Keratinocyte (primary cell): ENCODE results near the gene CLSTN2. TPM values are rescaled to one million over a fixed set of nuclear protein-coding genes. Genes with fewer than 3 reads are reported as not detected.

Source experiments
- DNase-seq: peaks from one replicate; pipeline ENCODE4 v3.0.0-alpha.2; 2011; ENCODE audit warnings: low read depth, missing footprints, low spot score
- FAIRE-seq: peaks from 2 replicates; lab custom pipeline; 2011; peaks lifted over from hg19 to GRCh38; lab: Jason Lieb, UNC
- H2AFZ ChIP-seq: 2 replicates; pipeline ENCODE4 v1.6.0; 2012; ENCODE audit warnings: low read length, control low read depth, inconsistent platforms; ENCODE audit not compliant: control insufficient read depth
- H3K27ac ChIP-seq: 2 replicates; pipeline ENCODE4 v1.5.1; 2011; ENCODE audit warnings: low read length; ENCODE audit not compliant: control insufficient read depth, insufficient read depth
- H3K27me3 ChIP-seq: 3 replicates; pipeline ENCODE4 v1.6.0; 2011; ENCODE audit warnings: low read length; ENCODE audit not compliant: control insufficient read depth, insufficient read depth; ENCODE audit errors: extremely low read depth
- H3K36me3 ChIP-seq, 2 experiments: 2 replicates in 1 of 2; 3 replicates in 1 of 2; pipeline ENCODE4 v1.5.1; 2011; ENCODE audit warnings: low read length in 2 of 2, mild to moderate bottlenecking in 1 of 2; ENCODE audit not compliant: control insufficient read depth in 2 of 2, insufficient read depth in 2 of 2; ENCODE audit errors: extremely low read depth in 1 of 2
- H3K4me1 ChIP-seq: 3 replicates; pipeline ENCODE4 v1.5.1; 2011; ENCODE audit warnings: low read length; ENCODE audit not compliant: control insufficient read depth, insufficient read depth; ENCODE audit errors: extremely low read depth
- H3K4me2 ChIP-seq: 3 replicates; pipeline ENCODE4 v1.6.0; 2011; ENCODE audit warnings: low read depth, low read length; ENCODE audit not compliant: control insufficient read depth, insufficient read depth; ENCODE audit errors: extremely low read depth
- H3K4me3 ChIP-seq, 3 experiments: fragments of 200-600 bp in 1 of 3; sonication (generic) in 1 of 3; 2 replicates in 2 of 3; 3 replicates in 1 of 3; pipeline ENCODE4 v1.5.1; 2011 to 2016; ENCODE audit warnings: low read length in 3 of 3, mild to moderate bottlenecking in 3 of 3, control low read depth in 2 of 3, inconsistent platforms in 1 of 3, low read depth in 1 of 3, mixed read lengths in 1 of 3, mixed run types in 1 of 3, moderate library complexity in 1 of 3; ENCODE audit not compliant: control insufficient read depth in 2 of 3, insufficient read depth in 2 of 3; ENCODE audit errors: extremely low read depth in 1 of 3
- H3K79me2 ChIP-seq: 2 replicates; pipeline ENCODE4 v1.6.0; 2012; ENCODE audit warnings: low read length; ENCODE audit not compliant: control insufficient read depth, insufficient read depth
- H3K9ac ChIP-seq: 3 replicates; pipeline ENCODE4 v1.6.0; 2011; ENCODE audit warnings: low read length; ENCODE audit not compliant: control insufficient read depth, insufficient read depth; ENCODE audit errors: extremely low read depth
- H3K9me1 ChIP-seq: 3 replicates; pipeline ENCODE4 v1.6.0; 2011; ENCODE audit warnings: low read length; ENCODE audit not compliant: control insufficient read depth, insufficient read depth; ENCODE audit errors: extremely low read depth
- H3K9me3 ChIP-seq: 2 replicates; pipeline ENCODE4 v1.5.1; 2012; ENCODE audit warnings: low read depth, low read length; ENCODE audit not compliant: control insufficient read depth
- H4K20me1 ChIP-seq: 3 replicates; pipeline ENCODE4 v1.6.0; 2011; ENCODE audit warnings: low read length; ENCODE audit not compliant: control insufficient read depth, insufficient read depth; ENCODE audit errors: extremely low read depth
- CTCF ChIP-seq, 3 experiments: IDR thresholded peaks in 1 of 3; conservative IDR thresholded peaks in 1 of 3; optimal IDR thresholded peaks in 1 of 3; 2 replicates in 2 of 3; 3 replicates in 1 of 3; pipeline versions ENCODE3 to v1.5.1; 2011; ENCODE audit warnings: low read length in 3 of 3, mild to moderate bottlenecking in 3 of 3, moderate library complexity in 2 of 3, control low read depth in 1 of 3, inconsistent platforms in 1 of 3; ENCODE audit not compliant: insufficient read depth in 2 of 3; ENCODE audit errors: extremely low read depth in 1 of 3
- EZH2 ChIP-seq: IDR thresholded peaks from one replicate; pipeline ENCODE4 v1.6.1; 2012; ENCODE audit warnings: inconsistent platforms, mild to moderate bottlenecking, low read length, moderate library complexity
- dilution Hi-C: fragments of 300-500 bp; cut with MboI; formaldehyde crosslinking; loops from one replicate; pipeline ENCODE4 v1.7.0; 2020; ENCODE audit warnings: low sequenced_read_pairs; ENCODE audit not compliant: extremely low pct_ligation_motif_present
- polyA plus RNA-seq, 5 experiments: library from polyadenylated mRNA; depleted of rRNA in 3 of 5; stranded (reverse) in 3 of 5; stranded (forward) in 1 of 5; unstranded in 1 of 5; fragments of >200 nt; gene quantifications; 1 replicate in 1 of 5; 2 replicates in 3 of 5; 3 replicates in 1 of 5; pipeline versions ENCODE4 v1.2.1 to v1.2.3, GENCODE V29; 2011 to 2012; ENCODE audit warnings: missing spikeins in 2 of 5, low read depth in 1 of 5, low replicate concordance in 1 of 5

Gene CLSTN2
- polyA plus RNA-seq, 1 donor (not counting 4 experiments of a cell fraction or from before 2014, with no cell fraction given): 0.09 TPM

GRCh38 chr3:140157161-140157560 is 222.2 kb downstream of the CLSTN2 start:
- no peaks in the 10 kb centered on the region for H3K27me3 ChIP-seq
- TF ChIP-seq EZH2 (no peak), CTCF (optimal IDR thresholded peaks at IDR 0.05 in 1 of 3, IDR thresholded peaks at IDR 0.05 in 1 of 3, conservative IDR thresholded peaks at IDR 0.05 in 1 of 3; ENCODE audit: extremely low read depth in 1 of 3, insufficient read depth in 2 of 3, low read length in 3 of 3) (no peak)
- no peak for FAIRE-seq
- H3K4me1 ChIP-seq: no peaks in the 10 kb centered on the region
- no peak overlapping the region for H3K9ac ChIP-seq
- H3K9me1 ChIP-seq: no peaks in the 10 kb centered on the region
- no peak overlapping the region for H3K4me3 ChIP-seq
- H4K20me1 ChIP-seq: no peaks in the 10 kb centered on the region
- no peaks in the 10 kb centered on the region for H3K36me3 ChIP-seq
- H3K9me3 ChIP-seq: no peaks in the 10 kb centered on the region
- H3K79me2 ChIP-seq: no peaks in the 10 kb centered on the region
- no peak overlapping the region for H2AFZ ChIP-seq
- H3K27ac ChIP-seq: no peak overlapping the region
- dilution Hi-C loops: no loop called here
- H3K4me2 ChIP-seq: no peak overlapping the region
- no peak for DNase-seq

- peaks cover 3% of the 10 kb centered on the region for H3K27me3 ChIP-seq
- dilution Hi-C loops: no loop called here
- no peaks in the 10 kb centered on the region for H3K36me3 ChIP-seq
- no peak overlapping the region for H3K9ac ChIP-seq
- H3K9me3 ChIP-seq: no peaks in the 10 kb centered on the region
- DNase-seq (no peak), FAIRE-seq (no peak)
- no peaks in the 10 kb centered on the region for H3K9me1 ChIP-seq
- H3K79me2 ChIP-seq: no peaks in the 10 kb centered on the region
- no peak overlapping the region for H3K4me2 ChIP-seq
- H3K4me1 ChIP-seq: no peaks in the 10 kb centered on the region
- no peak for TF ChIP-seq CTCF (optimal IDR thresholded peaks at IDR 0.05 in 1 of 3, IDR thresholded peaks at IDR 0.05 in 1 of 3, conservative IDR thresholded peaks at IDR 0.05 in 1 of 3; ENCODE audit: extremely low read depth in 1 of 3, insufficient read depth in 2 of 3, low read length in 3 of 3)
- no peak for TF ChIP-seq EZH2
- H2AFZ ChIP-seq: no peak overlapping the region
- no peaks in the 10 kb centered on the region for H4K20me1 ChIP-seq
- H3K27ac ChIP-seq: no peak overlapping the region
- H3K4me3 ChIP-seq: no peak overlapping the region
Measured at GRCh38 chr3:140159646-140160045, 224.7 kb downstream of the CLSTN2 start.
